H1 (cell line): Measurements from ENCODE around the gene ANAPC5. TPM values are rescaled to one million over a fixed set of nuclear protein-coding genes. Genes with fewer than 3 reads are reported as not detected.

Experiments
- CTCF ChIA-PET: fragments of 300-600 bp; sonication (Branson Sonifier 250); formaldehyde crosslinking; loops from one replicate; lab custom pipeline; 2021; ENCODE audit not compliant: partially characterized antibody; lab: Charles Lee
- POLR2A ChIA-PET: fragments of 300-600 bp; sonication (Branson Sonifier 250); formaldehyde crosslinking; loops from one replicate; lab custom pipeline; 2021; ENCODE audit warnings: inconsistent platforms; ENCODE audit not compliant: partially characterized antibody; lab: Charles Lee
- DNase-seq, 2 experiments: peaks; one replicate each; pipeline versions ENCODE4 v3.0.0 to v3.0.0-alpha.2; 2010 to 2022; ENCODE audit warnings: low spot score in 2 of 2, low read depth in 1 of 2, mixed read lengths in 1 of 2
- FAIRE-seq: peaks from 2 replicates; lab custom pipeline; 2011; peaks lifted over from hg19 to GRCh38; lab: Jason Lieb, UNC
- H2AFZ ChIP-seq: 2 replicates; pipeline ENCODE4 v1.8.1; 2012; ENCODE audit warnings: low read length, inconsistent platforms
- H2AK5ac ChIP-seq: 2 replicates; pipeline ENCODE4 v1.6.1; 2013; ENCODE audit warnings: low read depth, low read length
- H2BK120ac ChIP-seq: replicated peaks from 2 replicates; pipeline ENCODE3; 2013; ENCODE audit warnings: low read depth, low read length, inconsistent platforms
- H2BK12ac ChIP-seq: 2 replicates; pipeline ENCODE4 v1.6.1; 2013; ENCODE audit warnings: low read depth, low read length
- H2BK15ac ChIP-seq: 2 replicates; pipeline ENCODE4 v1.6.1; 2013; ENCODE audit warnings: low read length
- H2BK20ac ChIP-seq: 2 replicates; pipeline ENCODE4 v1.6.1; 2013; ENCODE audit warnings: low read length
- H2BK5ac ChIP-seq: 2 replicates; pipeline ENCODE4 v1.6.1; 2013; ENCODE audit warnings: low read depth, low read length
- H3K14ac ChIP-seq: 2 replicates; pipeline ENCODE4 v1.6.1; 2013; ENCODE audit warnings: inconsistent platforms; ENCODE audit not compliant: insufficient read length
- H3K18ac ChIP-seq: 2 replicates; pipeline ENCODE4 v1.6.1; 2013; ENCODE audit warnings: low read length; ENCODE audit errors: extremely low read depth
- H3K23ac ChIP-seq: 2 replicates; pipeline ENCODE4 v1.6.1; 2013; ENCODE audit warnings: inconsistent platforms; ENCODE audit not compliant: insufficient read length
- H3K23me2 ChIP-seq: 2 replicates; pipeline ENCODE4 v1.6.1; 2013; ENCODE audit warnings: low read depth, low read length
- H3K27ac ChIP-seq: 2 replicates; pipeline ENCODE4 v1.6.1; 2011; ENCODE audit warnings: low read depth, low read length, inconsistent platforms
- H3K27me3 ChIP-seq, 4 experiments: replicated peaks in 1 of 4; 1 replicate in 1 of 4; 2 replicates in 3 of 4; pipeline versions ENCODE4 v1.6.1 to v1.8.1; 2011 to 2013; ENCODE audit warnings: low read length in 3 of 4, mild to moderate bottlenecking in 3 of 4, inconsistent platforms in 2 of 4, mixed read lengths in 2 of 4, moderate library complexity in 1 of 4; ENCODE audit not compliant: control insufficient read depth in 3 of 4, insufficient read depth in 3 of 4; ENCODE audit errors: extremely low read depth in 1 of 4
- H3K36me3 ChIP-seq, 4 experiments: 2 replicates each; pipeline versions ENCODE4 v1.6.1 to v1.8.1; 2011 to 2013; ENCODE audit warnings: mild to moderate bottlenecking in 4 of 4, low read length in 3 of 4, moderate library complexity in 2 of 4, control low read depth in 1 of 4, inconsistent platforms in 1 of 4; ENCODE audit not compliant: insufficient read depth in 4 of 4, control insufficient read depth in 2 of 4
- H3K4ac ChIP-seq: replicated peaks from 2 replicates; pipeline ENCODE3; 2013; ENCODE audit warnings: low read length, low read depth, mixed read lengths, inconsistent platforms; ENCODE audit not compliant: insufficient read length
- H3K4me1 ChIP-seq, 4 experiments: replicated peaks in 1 of 4; 1 replicate in 1 of 4; 2 replicates in 3 of 4; pipeline versions ENCODE4 v1.6.1 to v1.8.1; 2011 to 2013; ENCODE audit warnings: low read length in 3 of 4, inconsistent platforms in 2 of 4, mixed read lengths in 1 of 4; ENCODE audit not compliant: insufficient read depth in 4 of 4, control insufficient read depth in 3 of 4
- H3K4me2 ChIP-seq, 2 experiments: 2 replicates each; pipeline versions ENCODE4 v1.6.1 to v1.8.1; 2011 to 2013; ENCODE audit warnings: low read depth in 2 of 2, low read length in 2 of 2, control low read depth in 1 of 2, inconsistent platforms in 1 of 2, mild to moderate bottlenecking in 1 of 2; ENCODE audit not compliant: insufficient read depth in 1 of 2
- H3K4me3 ChIP-seq, 4 experiments: fragments of 200-600, 300-600 bp in 1 of 4; sonication (generic), shearing (Covaris generic), sonication (Bioruptor Twin) in 1 of 4; 2 replicates each; pipeline versions ENCODE4 v1.5.1 to v1.8.1; 2011 to 2016; ENCODE audit warnings: low read length in 4 of 4, low read depth in 3 of 4, control low read depth in 2 of 4, inconsistent platforms in 2 of 4, mild to moderate bottlenecking in 2 of 4, mixed read lengths in 1 of 4, moderate library complexity in 1 of 4; ENCODE audit not compliant: insufficient read depth in 2 of 4; ENCODE audit errors: extremely low read depth in 1 of 4
- H3K56ac ChIP-seq: replicated peaks from 2 replicates; pipeline ENCODE3; 2013; ENCODE audit warnings: low read depth, mild to moderate bottlenecking, mixed read lengths, low read length, inconsistent platforms; ENCODE audit not compliant: insufficient read length
- H3K79me1 ChIP-seq: 2 replicates; pipeline ENCODE4 v1.6.1; 2013; ENCODE audit warnings: low read depth, low read length, control low read depth
- H3K79me2 ChIP-seq, 2 experiments: 2 replicates each; pipeline versions ENCODE4 v1.6.1 to v1.8.1; 2012 to 2013; ENCODE audit warnings: low read length in 2 of 2, mild to moderate bottlenecking in 2 of 2, inconsistent platforms in 1 of 2; ENCODE audit not compliant: insufficient read depth in 2 of 2, control insufficient read depth in 1 of 2
- H3K9ac ChIP-seq, 4 experiments: replicated peaks in 1 of 4; 1 replicate in 1 of 4; 2 replicates in 3 of 4; pipeline versions ENCODE4 v1.6.1 to v1.8.1; 2011 to 2013; ENCODE audit warnings: low read depth in 3 of 4, low read length in 3 of 4, control low read depth in 2 of 4, mild to moderate bottlenecking in 2 of 4, moderate library complexity in 2 of 4, inconsistent platforms in 1 of 4; ENCODE audit errors: extremely low read depth in 1 of 4
- H3K9me3 ChIP-seq, 2 experiments: 2 replicates each; pipeline versions ENCODE4 v1.6.1 to v1.8.1; 2012 to 2013; ENCODE audit warnings: mild to moderate bottlenecking in 2 of 2, moderate library complexity in 2 of 2, control low read depth in 1 of 2, inconsistent platforms in 1 of 2, low read depth in 1 of 2, low read length in 1 of 2, mixed read lengths in 1 of 2; ENCODE audit not compliant: insufficient read depth in 2 of 2
- H4K20me1 ChIP-seq, 2 experiments: replicated peaks in 1 of 2; 2 replicates each; pipeline versions ENCODE3 to v1.8.1; 2011 to 2013; ENCODE audit warnings: inconsistent platforms in 2 of 2, low read length in 2 of 2, mild to moderate bottlenecking in 1 of 2; ENCODE audit not compliant: insufficient read depth in 2 of 2, control insufficient read depth in 1 of 2
- H4K5ac ChIP-seq: 2 replicates; pipeline ENCODE4 v1.6.1; 2013; ENCODE audit warnings: low read length, low read depth, mixed read lengths, inconsistent platforms; ENCODE audit not compliant: insufficient read length
- H4K8ac ChIP-seq: 2 replicates; pipeline ENCODE4 v1.8.0; 2013; ENCODE audit warnings: mild to moderate bottlenecking, moderate library complexity, low read length, inconsistent platforms; ENCODE audit not compliant: insufficient read depth; ENCODE audit errors: extremely low read depth
- H4K91ac ChIP-seq: replicated peaks from 2 replicates; pipeline ENCODE3; 2013; ENCODE audit warnings: low read length, mixed read lengths, inconsistent platforms; ENCODE audit not compliant: insufficient read length
- ASH2L ChIP-seq: fragments of 200-600, 300-600 bp; sonication (generic); IDR thresholded peaks from one replicate; pipeline ENCODE4 v1.7.1; 2017; ENCODE audit warnings: low read length
- BRCA1 ChIP-seq: IDR thresholded peaks from 2 replicates; pipeline ENCODE4 v1.6.1; 2012; ENCODE audit warnings: low read depth, low read length, improper control_type of control experiment
- JUND ChIP-seq: IDR thresholded peaks from 2 replicates; pipeline ENCODE4 v1.6.1; 2011; ENCODE audit warnings: mild to moderate bottlenecking, improper control_type of control experiment, low read length
- KDM4A ChIP-seq: IDR thresholded peaks from one replicate; pipeline ENCODE4 v1.7.1; 2012; ENCODE audit warnings: low read depth, mild to moderate bottlenecking, moderate library complexity, low read length, inconsistent platforms; ENCODE audit not compliant: severe bottlenecking
- KDM5A ChIP-seq: fragments of 200-600 bp; IDR thresholded peaks from 2 replicates; pipeline ENCODE4 v1.7.1; 2012; ENCODE audit warnings: mild to moderate bottlenecking, low read length, inconsistent platforms, mixed read lengths
- WGBS, 2 experiments: shearing (Covaris generic) in 1 of 2; methylation state at CpG; one replicate each; pipeline versions ENCODE4 v1.1.6 to v1.1.7; 2013 to 2015; ENCODE audit warnings: low lambda C conversion rate in 2 of 2, mixed read lengths in 2 of 2, inconsistent platforms in 1 of 2, low coverage in 1 of 2, missing lambda C conversion rate in 1 of 2; ENCODE audit not compliant: insufficient replicate concordance in 2 of 2, insufficient coverage in 1 of 2, insufficient read length in 1 of 2; ENCODE audit errors: extremely low coverage in 1 of 2, missing lambda C conversion rate in 1 of 2; 5-methylcytosine and 5-hydroxymethylcytosine counted together
- polyA plus RNA-seq, 7 experiments: library from polyadenylated mRNA; depleted of rRNA in 3 of 7; stranded (reverse) in 5 of 7; unstranded in 2 of 7; fragments of >200 nt in 5 of 7; fragments of 200-250 nt in 2 of 7; gene quantifications; 1 replicate in 5 of 7; 2 replicates in 1 of 7; 4 replicates in 1 of 7; pipeline versions ENCODE4 v1.2.1 to v1.2.3, GENCODE V29; 2011 to 2013; ENCODE audit warnings: missing spikeins in 2 of 7, mixed read lengths in 2 of 7
- total RNA-seq: library from RNA; stranded (reverse); fragmentation: NEBNext Ultra II Directional; extraction: Animal tissue kit (Norgen Biotek cat#: 25700); gene quantifications from 2 replicates; pipeline ENCODE4 v1.2.1, GENCODE V29; 2021
- TF ChIP-seq, protein P1 (sequence below): IDR thresholded peaks from 2 replicates; pipeline ENCODE4 v1.6.1; 2012; ENCODE audit warnings: inconsistent platforms
- TF ChIP-seq, protein P2 (sequence below): IDR thresholded peaks from 2 replicates; pipeline ENCODE4 v1.6.1; 2011; ENCODE audit warnings: low read length, improper control_type of control experiment

The ANAPC5 gene
- total and polyA plus RNA-seq, 2 of the 8 experiments (the other 6 are each of a cell fraction or from before 2014, with no cell fraction given): 103 to 127 TPM

DNA sequence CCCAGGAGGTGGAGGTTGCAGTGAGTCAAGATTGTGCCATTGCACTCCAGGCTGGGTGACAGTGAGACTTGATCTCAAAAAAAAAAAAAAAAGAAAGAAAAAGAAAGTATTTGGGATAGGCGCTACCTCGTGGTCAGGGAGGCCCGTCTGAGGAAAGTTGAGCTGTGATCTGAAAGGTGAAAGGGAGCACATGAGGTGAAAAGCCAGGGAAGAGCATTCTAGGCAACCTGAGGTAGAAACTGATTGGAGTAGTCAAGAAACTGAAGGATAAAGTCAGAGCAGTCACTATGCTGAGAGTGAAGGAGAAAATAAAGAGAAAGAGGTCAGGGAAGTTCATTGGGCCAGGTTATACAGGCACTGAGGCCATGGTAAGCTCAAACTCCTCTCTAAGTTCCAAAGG lies 7.7 kb downstream of the ANAPC5 start:
- Histone ChIP-seq H3K56ac (no peak overlapping the region), H3K23ac (no peak overlapping the region), H2BK5ac (no peak overlapping the region), H4K20me1 (peaks cover 0 to 1% of the 10 kb centered on the region in 2 experiments), H4K8ac (no peak overlapping the region), H3K4me1 (no peaks in the 10 kb centered on the region), H3K4ac (no peak overlapping the region), H3K27ac (no peak overlapping the region), H3K23me2 (no peaks in the 10 kb centered on the region), H2AFZ (no peak overlapping the region), H3K36me3 (peaks cover 2 to 49% (median 30%) of the 10 kb centered on the region in 4 experiments), H2AK5ac (no peak overlapping the region), H4K5ac (no peak overlapping the region), H3K14ac (no peak overlapping the region), H3K4me3 (no peak overlapping the region), H3K18ac (no peak overlapping the region), H3K4me2 (no peak overlapping the region), H2BK12ac (no peak overlapping the region), H3K79me2 (peaks cover 0 to 15% of the 10 kb centered on the region in 2 experiments; a peak in 2 of 4 replicates), H2BK15ac (no peak overlapping the region), H3K27me3 (no peaks in the 10 kb centered on the region), H3K9me3 (no peaks in the 10 kb centered on the region), H4K91ac (no peak overlapping the region), H3K79me1 (no peaks in the 10 kb centered on the region; the same call in 1 of the 2 replicates), H2BK20ac (no peak overlapping the region), H3K9ac (no peak overlapping the region), H2BK120ac (no peak overlapping the region)
- TF ChIP-seq, protein P1, sequence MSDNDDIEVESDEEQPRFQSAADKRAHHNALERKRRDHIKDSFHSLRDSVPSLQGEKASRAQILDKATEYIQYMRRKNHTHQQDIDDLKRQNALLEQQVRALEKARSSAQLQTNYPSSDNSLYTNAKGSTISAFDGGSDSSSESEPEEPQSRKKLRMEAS: no peak
- TF ChIP-seq BRCA1 (no peak), KDM5A (no peak), KDM4A (no peak), ASH2L (no peak), JUND (no peak)
- TF ChIP-seq, protein P2, sequence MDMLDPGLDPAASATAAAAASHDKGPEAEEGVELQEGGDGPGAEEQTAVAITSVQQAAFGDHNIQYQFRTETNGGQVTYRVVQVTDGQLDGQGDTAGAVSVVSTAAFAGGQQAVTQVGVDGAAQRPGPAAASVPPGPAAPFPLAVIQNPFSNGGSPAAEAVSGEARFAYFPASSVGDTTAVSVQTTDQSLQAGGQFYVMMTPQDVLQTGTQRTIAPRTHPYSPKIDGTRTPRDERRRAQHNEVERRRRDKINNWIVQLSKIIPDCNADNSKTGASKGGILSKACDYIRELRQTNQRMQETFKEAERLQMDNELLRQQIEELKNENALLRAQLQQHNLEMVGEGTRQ: no peak
- DNase-seq (no peak), FAIRE-seq (no peak)
- ChIA-PET POLR2A (no interaction called here), CTCF (interaction anchor here (1.0 to 4.2 kb wide), 3 partner anchors 10 to 100 kb away, joined by 3 to 24 read pairs (median 5); no protein-coding TSS in a partner anchor)
- WGBS, 2 experiments: 100% methylated on average over 1 of the region's 3 CpGs; no CpG with 5 or more reads in 1 of the 2 experiments
